HL-60/S4 treated with phorbol 12-myristate 13-acetate at 8.2 ng/mL for 4 days and 3 days (cell line): Measurements from ENCODE around the gene ZNF182.
"Not testable (repeated sequence)": the region's sequence is repeated elsewhere in the genome, so short reads cannot be mapped to it uniquely, and the experiment has no call there.

Experiments used
- in situ Hi-C: fragments of 300-500 bp; cut with MboI; formaldehyde crosslinking; loops from 2 replicates; pipeline ENCODE4 v1.15.0; 2022; ENCODE audit warnings: low sequenced_read_pairs

Gene ZNF182

DNA sequence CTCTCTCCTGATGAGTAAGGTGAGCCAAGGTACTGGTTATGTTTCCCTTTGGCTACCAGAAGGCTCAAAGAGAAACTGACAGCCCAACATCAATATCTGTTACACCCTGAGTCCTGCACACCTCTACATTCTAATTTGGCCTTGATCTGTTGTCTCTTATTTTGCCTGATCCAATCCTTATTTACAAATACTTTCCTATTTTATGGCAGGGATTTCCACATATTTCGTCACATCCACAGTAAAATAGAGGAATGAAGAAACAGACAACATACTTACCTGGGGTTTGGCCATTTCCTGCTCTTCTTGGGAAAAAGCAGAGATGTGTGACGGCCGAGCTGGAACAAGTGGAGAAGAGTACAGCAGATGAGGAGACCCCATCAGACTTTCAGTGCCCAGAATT lies 1.5 kb downstream of the ZNF182 start:
- in situ Hi-C loops = no loop called here

DNA sequence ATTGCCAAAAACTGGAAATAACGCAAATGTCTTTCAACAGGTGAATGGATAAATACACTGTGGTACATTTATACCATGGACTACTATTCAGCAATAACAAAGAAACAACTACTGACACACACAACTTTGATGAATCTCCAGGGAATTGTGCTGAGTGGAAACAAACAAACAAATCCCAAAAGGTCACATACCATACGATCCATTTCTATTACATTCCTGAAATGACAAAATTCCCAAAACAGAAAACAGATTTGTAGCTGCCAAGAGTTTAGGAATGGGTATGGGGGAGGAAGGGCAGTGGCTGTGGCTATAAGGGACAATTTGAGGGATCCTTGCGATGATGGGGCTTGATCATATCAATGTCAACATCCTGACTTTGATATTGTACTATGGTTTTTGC lies 2.5 kb downstream of the ZNF182 start:
- in situ Hi-C loops = no loop called here

DNA sequence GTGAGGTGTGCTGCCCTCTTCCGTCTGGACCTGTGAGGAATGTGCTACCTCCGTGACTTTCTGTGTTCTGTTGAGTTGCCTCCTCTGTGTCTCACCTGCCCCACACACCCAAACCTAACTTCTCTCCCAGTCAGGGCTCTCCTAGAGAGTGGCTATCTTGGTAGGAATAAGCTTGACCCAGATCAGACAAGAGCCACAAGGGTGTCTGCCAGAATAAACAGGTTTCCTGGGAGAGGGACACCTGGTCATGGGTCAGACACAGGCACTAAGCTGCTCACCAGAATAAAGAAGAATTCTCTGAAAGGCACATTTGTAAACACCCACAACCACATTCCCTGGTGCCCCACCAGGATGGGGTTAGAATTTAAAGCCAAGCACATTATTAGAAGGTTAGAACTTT lies 11.1 kb downstream of the ZNF182 start:
- in situ Hi-C loops = no loop called here

DNA sequence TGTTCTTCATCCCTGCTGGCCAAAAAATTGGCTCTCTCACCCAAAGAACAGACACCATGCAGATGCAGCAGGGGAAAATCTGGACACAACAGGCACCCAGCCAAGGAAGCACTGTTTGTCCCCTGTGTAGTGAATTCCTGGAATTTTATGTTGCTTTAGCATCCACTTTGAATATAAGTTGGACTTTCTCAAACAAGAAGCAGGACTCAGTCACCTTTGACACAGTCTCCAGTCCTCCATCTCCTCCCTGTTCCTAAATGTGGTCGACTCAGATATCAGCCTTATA lies 11.8 kb downstream of the ZNF182 start:
- in situ Hi-C loops = no loop called here

DNA sequence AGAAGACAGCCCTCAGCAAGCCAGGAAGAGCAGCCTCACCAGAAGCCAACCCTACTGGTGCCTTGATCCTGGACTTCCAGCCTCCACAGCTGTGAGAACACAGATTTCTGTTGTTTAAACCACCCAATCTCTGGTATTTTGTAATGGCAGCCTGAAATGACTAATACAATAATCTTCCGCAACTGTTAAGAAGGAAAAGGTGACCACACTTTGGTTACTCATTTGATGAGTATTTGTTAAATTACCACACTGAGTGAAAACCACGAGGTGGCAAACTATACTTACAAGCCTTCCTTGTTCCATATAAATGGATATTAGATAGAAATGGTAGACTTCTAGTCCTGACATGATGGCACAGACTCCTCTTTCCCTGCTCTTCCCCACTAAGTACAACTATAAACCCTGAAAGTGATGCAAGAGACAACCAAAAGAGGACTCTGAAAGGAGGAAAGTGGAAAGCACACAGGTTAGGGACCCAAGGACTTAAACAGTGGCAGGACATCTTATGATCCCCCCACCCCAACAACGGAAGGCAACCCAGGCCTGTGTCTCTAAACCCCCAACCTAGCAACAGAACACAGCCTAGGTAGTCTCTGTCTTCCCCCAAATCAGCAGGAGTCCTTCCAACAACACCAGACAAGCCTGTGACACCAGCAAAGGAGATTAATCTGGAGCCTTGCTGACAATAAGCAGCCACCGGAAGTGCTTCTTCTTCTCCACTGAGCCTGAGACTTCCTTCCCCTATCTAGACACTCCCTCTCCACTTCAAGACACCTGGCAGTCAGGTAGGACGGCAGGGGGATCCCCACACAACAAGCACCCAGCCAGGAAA lies 12.3 kb downstream of the ZNF182 start:
- in situ Hi-C loops = no loop called here

DNA sequence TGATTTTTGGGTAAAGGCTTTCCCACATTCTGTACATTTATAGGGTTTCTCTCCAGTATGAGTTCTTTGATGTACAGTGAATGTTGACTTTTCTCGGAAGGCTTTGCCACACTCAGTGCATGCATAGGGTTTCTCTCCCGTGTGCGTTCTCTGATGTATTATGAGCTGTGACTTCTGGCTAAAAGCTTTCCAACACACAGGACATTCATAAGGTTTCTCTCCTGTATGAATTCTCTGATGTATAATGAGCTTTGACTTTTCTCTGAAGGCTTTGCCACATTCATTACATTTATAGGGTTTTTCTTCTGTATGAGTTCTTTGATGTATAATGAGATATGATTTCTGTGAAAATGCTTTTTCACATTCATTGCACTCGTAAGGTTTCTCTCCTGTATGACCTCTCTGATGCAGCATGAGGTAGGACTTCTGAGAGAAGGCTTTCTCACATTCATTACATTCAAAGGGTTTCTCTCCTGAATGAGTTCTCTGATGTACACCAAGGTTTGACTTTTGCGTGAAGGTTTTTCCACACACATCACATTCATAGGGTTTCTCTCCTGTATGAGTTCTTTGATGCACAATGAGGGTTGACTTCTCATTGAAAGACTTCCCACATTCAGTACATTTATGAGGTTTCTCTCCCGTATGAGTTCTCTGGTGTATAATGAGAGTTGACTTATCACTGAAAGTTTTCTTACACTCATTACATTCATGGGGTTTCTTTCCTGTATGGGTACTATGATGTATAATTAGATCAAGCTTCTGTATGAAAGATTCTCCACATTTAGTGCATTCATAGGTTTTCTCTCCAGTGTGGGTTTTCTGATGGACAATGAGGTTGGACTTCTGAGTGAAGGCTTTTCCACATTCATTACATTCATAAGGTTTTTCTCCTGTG lies 27.3 kb downstream of the ZNF182 start:
- in situ Hi-C loops = no loop called here

DNA sequence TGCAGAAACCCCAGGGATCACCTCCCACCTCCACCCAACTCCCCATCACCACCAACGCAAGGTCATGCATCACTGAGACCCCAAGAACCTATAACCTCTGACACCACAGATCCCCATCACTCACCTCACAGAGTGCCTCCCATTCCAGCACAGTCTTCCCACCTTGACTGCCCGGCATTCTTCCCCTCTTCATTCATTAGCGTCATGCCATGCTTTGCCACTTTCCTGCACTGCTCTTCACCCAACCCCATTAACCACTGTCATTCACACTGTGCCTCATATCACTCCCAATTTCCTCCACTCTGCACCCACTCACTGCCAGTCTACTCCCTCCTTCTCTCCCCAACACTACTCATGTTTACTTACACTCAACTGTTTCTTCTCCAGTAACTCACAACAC lies 30.6 kb downstream of the ZNF182 start:
- in situ Hi-C loops = no loop called here

DNA sequence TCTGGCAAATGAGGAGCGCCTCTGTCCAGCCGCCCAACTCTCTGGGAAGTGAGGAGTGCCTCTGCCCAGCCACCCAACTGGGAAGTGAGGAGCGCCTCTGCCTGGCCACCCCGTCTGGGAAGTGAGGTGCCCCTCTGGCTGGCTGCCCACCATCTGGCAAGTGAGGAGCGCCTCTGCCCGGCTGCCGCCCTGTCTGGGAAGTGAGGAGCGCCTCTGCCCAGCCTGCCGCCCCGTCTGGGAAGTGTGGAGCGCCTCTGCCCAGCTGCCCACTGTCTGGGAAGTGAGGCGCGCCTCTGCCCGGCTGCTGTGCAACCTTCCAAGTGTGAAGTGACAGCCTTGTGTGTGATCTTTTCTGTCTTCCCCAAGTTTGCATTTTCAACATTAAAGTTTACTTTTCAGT lies 38.3 kb downstream of the ZNF182 start:
- in situ Hi-C loops = not testable (repeated sequence)

DNA sequence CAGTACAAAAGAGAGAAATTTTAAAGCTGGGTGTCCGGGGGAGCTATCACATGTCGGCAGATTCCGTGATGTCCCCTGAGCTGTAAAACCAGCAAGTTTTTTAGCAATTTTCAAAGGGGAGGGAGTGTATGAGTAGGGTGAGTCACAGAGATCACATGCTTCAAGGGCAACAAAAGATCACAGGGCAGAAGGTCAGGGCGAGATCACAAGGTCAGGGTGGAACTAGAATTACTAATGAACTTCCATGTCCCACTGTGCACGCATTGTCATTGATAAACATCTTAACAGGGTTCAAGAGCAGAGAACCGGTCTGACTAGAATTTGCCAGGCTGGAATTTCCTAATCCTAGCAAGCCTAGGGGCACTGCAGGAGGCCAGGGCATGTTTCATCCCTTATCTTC lies 42.0 kb downstream of the ZNF182 start:
- in situ Hi-C loops = not testable (repeated sequence)

DNA sequence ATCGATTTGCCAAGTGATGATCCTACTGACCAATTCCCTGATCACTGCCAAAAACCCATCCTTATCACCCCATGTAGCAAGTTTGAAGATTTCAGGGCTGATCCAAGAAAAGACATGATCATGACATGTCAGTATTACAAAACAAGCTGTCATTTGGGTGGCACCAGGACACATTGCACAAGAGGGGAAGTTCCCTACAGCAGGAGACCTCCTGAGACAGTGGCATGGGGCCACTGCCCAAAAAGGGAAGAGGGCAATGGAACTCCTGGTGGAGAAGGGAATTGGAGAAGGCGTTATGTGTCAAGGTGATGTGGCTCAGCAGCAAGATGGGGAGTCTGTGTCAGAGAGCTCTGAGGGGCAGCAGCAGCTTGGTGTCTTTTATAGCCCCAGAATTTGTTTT lies 43.4 kb downstream of the ZNF182 start:
- in situ Hi-C loops = no loop called here

DNA sequence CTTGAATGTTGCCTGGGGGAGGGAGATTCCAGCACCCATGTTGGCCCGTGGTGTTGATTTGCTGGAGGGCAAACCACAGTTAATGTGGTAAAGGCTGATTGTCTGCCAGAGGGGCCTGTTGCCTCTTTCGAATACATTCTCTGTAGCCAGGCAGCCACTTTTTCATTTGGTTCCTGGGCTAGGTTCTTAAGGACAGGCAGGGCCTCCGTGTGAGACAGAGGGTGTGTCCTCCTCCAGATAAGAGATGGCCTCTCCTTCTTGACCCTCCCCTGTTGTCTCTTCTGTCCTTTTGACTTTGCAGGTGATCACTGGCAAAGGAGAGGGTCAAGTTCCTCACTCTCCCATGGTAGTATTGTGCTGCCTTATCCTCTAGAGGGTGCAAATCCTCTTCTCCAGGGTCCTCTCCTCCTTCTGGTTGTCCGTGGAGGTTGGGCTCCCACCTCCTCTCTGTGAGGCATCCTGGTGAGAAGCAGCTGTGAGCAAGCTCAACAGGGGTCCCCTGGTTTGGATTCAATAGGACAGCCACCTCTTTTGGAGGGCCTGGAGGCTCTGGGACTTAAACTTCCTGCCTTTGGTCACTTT lies 44.9 kb downstream of the ZNF182 start:
- in situ Hi-C loops = no loop called here

DNA sequence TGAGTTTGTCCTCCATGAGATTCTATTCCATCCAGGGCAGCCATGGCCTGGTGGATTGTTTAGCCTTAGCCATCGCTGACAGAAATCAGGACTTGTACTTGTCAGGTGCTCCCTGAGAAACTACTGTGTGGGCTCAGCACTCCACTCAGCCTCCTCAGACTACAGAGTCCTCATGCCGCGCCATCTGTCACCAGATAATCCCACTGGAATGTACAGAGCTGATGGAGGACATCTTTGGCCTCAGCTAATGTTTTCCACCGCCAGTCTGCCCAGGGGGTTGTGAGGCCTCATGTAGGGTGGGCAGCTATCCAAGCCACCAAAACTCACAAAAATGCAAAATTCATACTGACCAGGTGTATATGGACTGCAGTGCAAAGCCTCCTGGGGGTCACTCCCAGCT lies 45.6 kb downstream of the ZNF182 start:
- in situ Hi-C loops = not testable (repeated sequence)

DNA sequence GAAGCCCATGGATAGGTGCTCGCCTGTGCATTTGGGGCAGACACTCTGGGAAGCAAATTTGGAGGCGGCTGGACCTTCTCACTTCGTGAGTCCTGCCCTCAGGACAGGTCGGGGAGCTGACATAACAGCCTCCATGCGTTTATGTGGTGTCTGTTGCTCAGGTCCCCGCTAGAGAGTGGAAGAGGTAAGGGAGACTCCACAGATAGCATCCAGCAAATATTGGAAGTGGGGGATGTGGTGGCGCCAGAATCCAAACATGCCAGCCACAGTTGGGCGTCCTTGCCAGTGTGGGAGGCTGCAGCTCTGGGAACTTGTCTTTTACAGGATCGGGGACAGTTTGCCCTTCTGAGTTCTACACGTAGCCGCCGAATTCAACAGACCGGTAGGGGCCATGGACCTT lies 47.8 kb downstream of the ZNF182 start:
- in situ Hi-C loops = no loop called here

DNA sequence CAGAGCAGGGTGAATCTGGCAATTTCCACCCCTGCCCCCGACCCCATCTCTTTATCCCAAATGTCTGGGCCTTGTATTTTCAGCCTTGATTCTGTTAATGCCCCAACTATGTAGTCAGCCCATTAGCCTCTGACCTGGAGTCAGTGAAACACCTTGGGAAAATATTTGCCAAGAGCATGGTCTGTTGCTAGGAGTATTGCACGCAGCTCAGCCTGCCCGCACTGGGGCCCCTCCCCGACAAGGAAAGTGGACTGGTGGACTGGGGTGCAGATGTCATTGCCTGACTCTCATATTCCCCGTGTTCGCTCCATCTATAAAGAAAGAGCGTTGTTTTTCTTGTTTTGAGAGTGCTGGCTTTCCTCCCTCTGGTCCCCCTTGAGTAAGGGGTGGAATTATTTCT lies 48.5 kb downstream of the ZNF182 start:
- in situ Hi-C loops = not testable (repeated sequence)

DNA sequence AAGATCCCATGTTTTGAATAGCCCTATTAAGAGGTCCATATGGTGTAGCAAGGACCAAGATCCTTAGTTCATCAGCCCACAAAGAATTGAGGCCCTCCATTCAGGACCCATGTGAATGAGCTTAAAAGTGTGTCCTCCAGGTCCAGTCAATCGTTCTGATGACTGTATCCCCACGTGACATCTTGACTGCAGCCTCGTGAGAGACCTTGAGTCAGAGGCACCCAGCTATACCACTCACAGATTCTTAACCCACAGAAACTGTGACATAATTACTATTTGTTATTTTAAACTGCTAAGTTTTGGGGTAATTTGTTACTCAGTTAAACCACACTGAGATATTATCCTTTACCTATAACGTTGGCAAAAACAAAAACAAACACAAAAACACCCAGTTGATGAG lies 62.4 kb downstream of the ZNF182 start:
- in situ Hi-C loops = no loop called here

DNA sequence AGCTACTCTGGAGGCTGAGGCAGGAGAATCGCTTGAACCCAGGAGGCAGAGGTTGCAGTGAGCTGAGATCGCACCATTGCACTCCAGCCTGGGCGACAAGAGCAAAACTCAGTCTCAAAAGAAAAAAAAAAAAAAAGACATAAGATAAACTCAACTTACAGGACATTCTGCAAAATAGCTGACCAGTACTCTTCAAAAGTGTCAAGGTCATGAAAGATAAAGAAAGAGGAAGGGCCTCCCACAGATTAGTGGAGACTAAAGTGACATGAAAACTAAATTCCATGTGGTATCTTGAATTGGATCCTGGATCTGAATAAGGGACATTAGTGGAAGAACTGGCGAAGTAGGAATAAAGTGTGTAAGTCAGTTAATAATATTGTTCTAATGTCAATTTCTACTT lies 63.3 kb downstream of the ZNF182 start:
- in situ Hi-C loops = no loop called here

DNA sequence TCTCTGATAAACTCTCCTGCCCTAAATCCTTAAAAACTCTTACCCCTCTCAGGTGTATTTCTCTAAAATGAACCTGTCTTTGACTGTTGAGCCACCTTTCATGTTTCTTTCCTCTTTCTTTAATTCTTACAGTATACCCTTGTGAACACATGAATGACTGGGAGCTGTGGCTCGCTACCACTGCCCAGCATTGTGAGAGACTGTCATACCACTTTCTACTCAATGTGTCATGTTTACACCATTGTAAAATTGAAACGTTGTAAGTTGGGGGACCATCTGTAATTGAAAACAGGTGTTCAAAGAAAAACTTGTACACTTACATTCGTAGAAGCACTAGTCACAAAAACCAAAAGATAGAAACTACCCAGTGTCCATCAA lies 66.9 kb downstream of the ZNF182 start:
- in situ Hi-C loops = no loop called here

DNA sequence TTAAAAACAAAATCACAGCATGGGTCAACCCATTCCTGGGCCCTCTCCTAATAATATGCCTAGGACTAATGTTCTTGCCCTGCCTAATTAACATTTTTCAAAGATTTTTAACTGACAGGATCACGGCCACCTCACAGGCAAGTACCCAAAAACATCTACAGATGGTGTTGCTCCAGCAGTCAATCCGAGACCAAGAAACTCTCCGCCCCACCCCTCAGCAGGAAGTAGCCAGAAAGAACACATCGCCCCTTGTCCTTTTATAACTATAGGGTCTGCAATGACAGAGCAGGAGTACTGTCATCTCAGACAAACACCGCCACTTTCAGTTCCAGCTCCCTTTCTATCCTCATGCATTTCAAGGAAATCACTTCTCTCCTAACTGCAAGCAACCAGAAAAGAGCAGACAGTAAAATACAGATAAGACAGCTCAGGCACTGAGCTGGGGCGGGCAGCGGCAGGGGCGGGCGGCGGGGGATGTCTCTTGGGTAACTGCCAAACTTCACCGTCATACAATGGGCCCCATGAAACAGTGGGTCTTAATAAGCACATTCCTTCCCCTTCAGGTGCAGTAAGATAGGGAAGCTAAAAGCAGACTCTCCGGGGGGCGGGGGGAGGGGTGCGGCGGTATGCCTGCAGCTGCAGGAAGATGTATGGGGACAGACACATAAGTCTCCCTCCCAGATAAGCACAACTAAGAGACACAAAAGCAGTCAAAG lies 67.4 kb downstream of the ZNF182 start:
- in situ Hi-C loops = no loop called here

DNA sequence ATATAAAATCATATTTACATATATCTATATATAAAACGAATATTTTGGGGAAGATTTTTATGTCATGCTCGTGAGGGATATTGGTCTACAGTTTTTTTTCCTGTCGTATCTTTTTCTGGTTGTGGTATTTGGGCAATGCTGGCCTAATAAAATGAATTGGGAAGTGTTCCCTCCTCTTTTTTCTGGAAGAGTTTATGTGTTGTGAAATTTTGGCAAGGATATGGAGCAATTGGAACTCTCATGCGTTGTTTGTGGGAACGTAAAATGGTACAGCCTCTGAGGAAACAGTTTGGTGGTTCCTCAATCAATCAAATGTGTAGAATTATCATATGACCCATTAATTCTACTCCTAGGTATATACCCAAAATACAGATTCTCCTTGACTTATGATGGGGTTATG lies 69.8 kb downstream of the ZNF182 start:
- in situ Hi-C loops = no loop called here

DNA sequence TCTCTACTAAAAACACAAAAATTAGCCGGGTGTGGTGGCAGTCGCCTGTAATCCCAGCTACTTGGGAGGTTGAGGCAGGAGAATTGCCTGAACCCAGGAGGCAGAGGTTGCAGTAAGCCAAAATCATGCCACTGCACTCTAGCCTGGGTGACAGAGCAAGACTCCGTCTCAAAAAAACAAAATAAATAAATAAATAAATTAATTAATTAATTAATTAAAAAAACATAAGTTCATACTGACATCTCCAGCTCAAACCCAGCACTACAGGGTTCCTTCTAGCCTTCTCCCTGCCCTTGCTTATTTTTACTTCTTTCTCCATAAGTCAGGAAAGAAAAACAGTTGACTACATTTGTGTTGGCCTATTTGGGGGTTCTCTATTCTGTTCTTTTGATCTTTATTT lies 71.8 kb downstream of the ZNF182 start:
- in situ Hi-C loops = not testable (repeated sequence)

DNA sequence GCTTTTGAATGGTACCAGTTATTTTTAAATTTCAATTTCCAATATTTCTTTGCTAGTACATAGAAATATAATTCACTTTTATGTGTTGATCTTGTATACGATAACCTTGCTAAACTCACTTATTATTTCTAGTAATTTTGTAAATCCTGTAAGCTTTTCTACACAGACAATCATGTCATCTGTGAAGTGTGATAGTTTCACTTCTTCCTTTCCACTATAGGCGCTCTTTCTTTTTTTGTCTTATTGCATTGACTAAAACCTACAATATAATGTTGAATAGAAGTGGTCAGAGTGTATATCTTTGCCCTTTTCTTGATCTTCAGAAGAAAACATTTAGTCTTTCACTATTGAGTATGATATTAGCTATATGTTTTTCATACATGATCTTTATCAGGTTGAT lies 76.6 kb downstream of the ZNF182 start:
- in situ Hi-C loops = no loop called here
